Hematopoietic multipotent progenitor cell treated with erythropoietin and hydrocortisone succinate and interleukin-3 and kit ligand, for 4 days (in vitro differentiated cells): Measurements from ENCODE around the gene GPR146.

Source experiments
- DNase-seq: peaks from one replicate; pipeline ENCODE4 v3.0.0-alpha.2; 2015

Gene GPR146

GRCh38 chr7:1011297-1012003, 32.9 kb upstream of the GPR146 start:
- DNase-seq, result no peak

- peak; percentile 73 for DNase-seq
Measured at GRCh38 chr7:1012004-1012715, 32.2 kb upstream of the GPR146 start.

DNA sequence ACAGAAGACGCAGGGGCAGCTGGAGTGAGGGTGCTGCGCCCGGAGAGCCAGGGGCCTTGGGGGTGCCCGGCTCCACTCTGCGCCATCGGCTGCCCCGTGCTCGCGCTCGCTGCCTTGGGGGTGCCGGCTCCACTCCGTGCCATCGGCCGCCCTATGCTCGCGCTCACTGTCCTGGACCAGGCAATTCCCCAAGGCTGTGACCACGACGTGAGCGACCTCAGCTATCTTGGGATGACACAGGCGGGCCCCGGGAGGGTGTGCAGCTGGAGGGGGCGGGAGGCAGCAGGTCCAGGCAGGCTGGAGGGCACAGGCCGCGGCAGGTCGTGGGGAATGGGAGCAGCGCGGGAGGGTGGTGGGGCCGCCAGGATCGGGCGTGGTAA, 31.6 kb upstream of the GPR146 start:
- no peak for DNase-seq

DNA sequence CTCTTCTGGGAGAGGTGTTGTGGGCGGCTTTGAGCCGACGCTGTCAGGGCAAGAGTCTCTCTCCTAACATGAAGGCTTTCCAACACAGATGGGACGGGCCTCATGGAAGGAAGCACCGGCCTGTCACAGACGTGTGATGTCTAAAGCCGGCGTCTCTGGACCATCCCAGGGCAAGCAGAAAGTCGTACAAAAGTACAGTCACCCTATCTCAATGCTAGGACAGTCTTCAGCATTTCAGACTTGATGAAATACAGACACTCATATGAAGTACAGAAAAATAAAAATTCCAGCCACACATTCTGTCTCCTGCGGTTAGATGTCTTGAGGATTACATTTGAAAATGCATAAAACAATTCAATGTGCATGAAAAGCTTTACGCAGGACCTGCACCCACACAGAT, 30.8 kb upstream of the GPR146 start:
- DNase-seq, result no peak

- no peak for DNase-seq
Measured at GRCh38 chr7:1014681-1015080, 29.7 kb upstream of the GPR146 start.

DNA sequence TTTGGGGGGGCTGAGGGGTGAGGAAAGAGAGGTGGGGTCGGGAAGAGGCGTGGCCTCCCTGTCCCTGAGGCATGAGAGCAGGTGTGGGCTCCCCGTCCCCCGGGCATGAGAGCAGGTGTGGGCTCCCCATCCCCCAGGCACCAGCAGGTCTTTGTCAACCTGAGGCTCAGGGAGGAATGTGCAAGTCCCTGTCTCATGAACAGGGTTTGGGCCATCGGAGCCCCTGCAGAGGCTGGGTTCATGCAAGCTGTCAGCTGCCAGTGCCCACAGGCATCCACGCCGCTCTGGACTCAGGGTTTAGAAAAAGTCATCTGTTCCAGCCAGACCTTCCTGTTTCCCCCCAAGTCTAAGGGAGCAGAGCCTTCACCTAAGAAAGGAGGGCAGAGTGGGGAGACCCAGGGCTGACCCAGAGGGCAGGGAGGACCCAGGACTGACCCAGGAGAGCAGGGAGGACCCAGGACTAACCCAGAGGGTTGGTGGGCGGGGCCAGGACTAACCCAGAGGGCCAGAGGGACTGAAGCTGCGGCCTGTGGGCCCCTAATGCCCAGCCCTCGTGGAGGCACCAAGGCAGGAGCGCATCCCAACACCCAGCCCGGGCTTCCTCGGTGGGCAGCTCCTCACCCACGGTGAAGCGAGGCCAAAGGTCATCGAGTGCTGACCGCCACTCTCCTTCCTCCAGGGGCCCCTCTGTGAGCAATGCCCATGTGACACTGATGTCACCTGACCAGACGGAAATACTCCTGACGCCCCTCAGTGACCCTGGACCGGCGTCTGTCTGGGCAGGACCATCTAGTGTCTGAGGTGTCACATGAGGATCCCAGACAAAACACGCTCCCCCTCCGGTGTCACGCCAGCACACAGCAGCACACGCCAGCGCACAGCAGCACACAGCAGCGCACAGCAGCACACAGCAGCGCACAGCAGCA, 28.9 kb upstream of the GPR146 start:
- DNase-seq, result no peak

DNA sequence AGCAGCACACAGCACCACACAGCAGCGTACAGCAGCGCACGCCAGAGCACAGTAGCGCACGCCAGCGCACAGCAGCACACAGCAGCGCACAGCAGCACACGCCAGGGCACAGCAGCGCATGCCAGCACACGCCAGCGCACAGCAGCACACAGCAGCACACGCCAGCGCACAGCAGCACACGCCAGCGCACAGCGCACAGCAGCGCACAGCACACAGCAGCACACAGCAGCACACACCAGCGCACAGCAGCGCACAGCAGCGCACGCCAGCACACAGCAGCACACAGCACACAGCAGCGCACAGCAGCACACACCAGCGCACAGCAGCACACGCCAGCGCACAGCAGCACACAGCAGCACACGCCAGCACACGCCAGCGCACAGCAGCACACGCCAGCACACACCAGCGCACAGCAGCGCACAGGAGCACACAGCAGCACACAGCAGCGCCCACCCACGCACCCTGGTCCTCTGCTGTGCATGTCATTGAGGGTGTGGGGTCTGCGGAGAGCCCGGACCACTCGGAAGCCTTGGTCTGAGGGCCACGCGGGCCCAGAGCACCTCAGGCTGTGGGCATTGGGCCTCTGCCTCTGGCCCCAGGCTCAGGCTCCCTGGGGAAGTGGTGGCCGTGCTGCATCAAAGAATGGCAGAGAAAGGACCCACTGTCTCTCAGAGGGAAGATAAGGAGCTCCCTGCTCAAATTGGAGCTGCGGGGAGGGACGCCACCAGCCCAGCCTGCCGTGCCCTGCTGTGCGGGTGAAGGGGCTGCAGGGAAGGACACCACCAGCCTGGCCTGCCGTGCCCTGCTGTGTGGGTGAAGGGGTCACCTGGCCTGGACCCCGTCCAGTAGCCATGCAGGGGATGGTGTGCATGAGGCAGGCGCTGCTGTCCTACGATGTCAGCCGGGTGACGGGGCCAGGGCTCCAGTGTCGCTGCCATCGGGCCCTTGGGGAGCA, 27.5 kb upstream of the GPR146 start:
- DNase-seq, result no peak

- DNase-seq, result no peak
Measured at GRCh38 chr7:1017586-1018333, 26.6 kb upstream of the GPR146 start.

DNA sequence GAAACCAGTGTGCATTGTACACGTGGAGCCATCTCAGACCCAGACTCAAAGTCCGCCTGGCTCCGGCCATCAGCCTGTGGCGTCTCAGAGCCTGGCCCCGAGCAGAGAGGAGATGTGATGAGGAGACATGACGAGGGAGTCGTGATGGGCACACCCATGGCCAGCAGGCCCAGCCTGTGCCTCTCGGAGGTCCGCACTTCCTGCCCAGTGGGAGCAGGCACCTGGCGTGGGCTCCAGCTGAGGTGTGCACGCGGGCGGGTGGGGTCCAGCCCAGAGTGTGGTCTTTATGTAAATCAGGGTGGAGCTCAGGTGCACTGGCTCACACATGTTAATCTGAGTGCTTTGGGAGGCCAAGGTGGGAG, 26.0 kb upstream of the GPR146 start:
- DNase-seq, result no peak

DNA sequence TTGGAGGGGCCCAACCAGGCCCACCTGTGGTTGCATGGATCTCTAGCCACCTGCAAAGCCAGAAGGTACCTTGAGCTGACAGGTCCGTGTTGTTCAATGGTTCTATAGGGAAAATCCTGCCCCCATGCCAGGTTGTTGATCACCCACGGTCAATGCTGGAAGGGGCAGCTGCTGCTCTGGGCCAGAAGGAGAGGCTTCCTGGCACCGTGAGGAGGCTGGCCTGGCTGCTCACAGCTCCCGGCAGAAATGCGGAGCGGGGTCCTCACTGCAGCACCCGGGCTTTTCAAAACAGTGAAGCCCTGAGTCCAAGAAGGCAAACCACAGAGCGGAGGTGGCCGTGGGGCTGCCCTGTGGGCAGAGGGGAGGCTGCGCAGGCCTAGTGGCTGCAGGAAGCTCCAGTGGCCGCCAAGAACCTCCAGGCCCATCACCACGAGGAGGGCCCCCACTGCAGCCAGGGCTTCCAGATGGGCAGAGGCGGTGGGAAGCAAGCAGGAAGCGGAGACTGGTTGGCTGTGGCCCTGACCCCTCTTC, 25.0 kb upstream of the GPR146 start:
- no peak for DNase-seq

DNA sequence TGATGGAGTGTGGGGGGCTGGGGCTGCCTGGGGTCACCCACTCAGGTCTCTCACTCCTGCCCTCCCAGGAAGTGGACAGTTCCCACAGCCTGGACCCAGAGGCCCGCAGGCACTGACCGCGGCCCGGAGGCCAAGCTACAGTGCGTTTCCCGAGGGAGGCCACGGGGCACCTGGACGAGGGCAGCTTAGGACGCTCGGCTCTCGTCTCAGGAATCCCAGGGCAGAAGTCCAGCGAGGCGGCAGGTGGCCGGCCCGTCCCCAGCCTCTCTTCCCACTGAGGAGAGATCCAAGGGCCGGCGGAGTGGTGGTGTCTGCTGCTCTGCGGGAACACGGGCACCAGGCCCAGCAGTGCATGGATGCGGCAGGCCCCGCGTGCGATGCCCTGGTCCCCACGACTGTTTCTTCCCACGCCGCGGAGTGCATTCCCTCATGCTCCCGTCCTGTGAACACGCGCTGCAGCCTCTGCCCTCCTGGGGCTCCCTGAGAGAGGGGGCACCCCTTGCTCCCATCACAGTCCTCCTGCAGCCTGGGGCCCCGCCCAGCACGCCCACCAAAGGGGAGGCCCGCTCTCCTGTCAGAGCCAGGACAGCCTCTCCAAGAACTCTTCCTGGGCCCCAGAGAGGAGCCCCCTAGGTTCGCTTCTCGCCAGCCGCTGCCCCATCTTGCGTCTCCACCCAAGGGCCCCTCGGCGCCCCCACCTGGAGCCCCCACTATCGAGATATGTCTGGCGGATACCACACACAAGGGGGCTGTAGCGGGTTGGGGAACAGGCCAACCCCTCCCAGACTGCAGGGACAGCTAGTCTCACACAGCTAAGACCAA, 24.3 kb upstream of the GPR146 start:
- DNase-seq, result no peak

DNA sequence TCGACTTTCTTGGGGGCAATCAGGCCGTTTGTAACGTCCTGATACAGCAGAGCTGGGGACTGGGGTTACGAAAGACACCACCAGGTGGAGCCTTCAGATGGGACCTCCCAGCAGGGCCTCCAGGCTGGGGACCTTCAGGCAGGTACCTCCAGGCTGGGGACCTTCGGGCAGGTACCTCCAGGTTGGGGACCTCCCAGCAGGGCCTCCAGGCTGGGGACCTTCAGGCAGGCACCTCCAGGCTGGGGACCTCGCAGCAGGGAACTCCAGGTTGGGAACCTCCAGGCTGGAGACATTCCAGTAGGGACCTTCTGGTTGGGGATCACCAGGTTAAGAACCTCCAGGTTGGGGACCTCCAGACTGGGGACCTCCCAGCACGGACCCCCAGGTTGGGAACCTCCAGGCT, 23.5 kb upstream of the GPR146 start:
- DNase-seq, result peak; percentile 39

DNA sequence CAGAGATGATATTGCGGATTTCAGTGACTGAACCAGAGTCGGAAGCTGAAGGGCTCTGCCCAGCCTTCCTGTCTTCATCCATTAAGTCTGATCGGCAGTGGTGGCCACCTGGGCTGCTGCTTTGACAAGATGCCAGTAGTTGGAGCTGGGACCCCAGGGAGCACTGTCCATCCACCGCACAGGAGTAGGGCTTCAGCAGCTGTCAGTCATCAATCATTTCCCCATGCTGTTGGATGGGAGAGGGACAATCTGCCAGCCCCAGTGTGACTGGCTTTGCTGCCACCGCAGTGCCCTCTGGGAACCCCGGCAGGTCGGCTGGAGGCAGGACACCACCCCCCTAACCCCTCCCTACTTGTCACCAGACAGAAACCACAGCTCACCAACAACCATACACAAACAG, 23.0 kb upstream of the GPR146 start:
- DNase-seq, result no peak

DNA sequence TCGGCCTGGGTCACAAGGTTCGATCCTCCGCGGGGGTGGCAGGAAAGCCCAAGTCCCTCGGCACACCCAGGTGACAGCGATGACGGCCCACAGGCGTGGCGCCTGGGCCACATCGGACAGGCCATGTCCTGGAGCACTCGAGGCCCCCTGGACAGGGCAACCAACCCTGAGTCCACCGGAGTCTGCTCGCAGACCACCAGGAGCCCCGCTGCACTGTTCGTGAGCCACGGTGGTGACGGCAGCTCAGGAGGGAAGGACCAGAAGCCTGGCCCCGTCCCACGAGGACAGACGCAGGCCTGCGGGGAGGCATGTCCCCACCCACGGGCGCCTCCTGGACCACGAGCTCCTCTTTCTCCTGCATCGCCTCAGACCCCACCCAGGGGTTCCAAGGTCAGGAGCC, 22.4 kb upstream of the GPR146 start:
- no peak for DNase-seq

DNA sequence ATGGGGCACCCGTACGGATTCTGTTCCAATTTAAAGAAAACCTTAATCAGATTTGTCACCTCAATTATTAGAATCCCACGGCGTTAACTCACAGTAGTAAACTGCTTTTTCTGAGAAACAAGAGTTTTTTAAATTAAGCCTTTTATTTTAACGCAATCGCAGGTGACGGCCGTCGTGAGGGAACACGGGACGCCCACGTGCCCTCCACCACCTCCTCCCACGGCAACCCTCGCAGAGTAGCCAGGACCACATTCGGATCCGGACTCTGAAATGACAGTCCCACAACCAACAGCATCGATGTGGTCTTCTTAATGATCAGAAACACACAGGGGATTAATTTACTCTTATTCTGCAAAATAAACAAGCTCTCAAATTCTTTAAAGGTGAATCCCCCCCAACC, 22.0 kb upstream of the GPR146 start:
- DNase-seq, result no peak

- no peak for DNase-seq
Measured at GRCh38 chr7:1022801-1023465, 21.4 kb upstream of the GPR146 start.

DNA sequence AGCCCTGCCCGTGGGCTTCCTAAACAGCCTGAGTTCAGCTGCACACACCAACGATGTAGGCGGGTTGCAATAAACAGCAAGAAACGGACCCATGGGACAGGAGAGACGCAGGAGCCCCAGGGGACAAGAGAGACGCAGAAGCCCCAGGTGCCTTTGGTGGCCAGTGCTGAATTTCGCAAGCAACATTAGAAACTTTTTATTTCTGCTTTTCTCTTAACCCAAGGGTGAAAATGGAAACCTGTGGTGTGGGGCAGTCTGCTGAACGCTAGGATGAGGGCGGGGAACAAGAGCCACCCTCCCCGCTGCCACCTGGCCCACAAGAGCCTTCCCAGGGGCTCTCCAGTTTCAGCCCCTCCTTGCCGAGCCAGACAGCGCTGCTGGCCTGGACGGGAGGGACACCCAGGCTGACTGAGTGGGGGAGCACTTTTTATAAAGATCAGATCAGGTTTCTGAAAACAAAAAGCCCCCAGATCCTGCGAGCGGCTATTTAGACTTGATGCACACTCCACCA, 20.0 kb upstream of the GPR146 start:
- peak; percentile 60 for DNase-seq

DNA sequence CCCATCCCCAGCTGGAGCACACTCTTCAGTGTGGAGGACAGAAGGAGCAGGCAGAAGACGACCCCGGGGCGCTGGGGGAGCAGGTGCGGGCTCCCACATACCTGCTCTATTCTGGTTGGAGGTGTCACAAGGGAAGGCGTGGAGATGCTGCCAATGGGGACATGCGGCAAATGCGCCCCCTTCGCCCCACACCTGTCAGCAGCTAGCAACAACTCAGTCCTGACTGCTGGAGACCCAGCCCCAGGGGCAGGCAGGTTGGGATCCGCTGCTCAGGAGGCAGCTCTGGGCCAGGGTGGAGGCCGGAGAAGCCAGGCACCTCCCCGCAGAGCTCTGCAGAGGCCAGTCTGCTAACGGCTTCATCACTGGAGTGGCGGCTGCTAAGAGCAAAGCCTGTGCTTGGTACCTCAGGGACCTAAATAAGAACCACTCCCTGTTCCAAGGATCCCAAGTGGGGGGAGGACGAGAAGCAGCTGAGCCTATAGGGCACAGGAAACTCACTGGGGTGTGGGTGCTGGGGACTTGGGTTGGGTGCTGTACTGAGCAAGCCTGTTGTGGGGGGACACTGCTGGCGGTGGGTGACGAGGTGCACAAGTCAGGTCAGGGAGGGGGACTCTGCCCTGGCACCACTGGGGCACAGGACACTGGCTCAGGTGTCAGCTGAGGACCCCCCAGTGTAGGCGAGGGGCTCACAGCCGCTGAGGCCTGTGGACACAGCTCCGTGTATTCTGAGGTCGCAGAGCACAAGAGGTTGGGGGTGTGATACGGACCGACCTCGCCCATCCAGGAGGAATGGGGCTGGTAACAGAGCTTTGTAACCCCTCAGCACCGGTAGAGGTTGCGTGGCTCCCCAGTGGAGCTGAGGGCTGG, 19.2 kb upstream of the GPR146 start:
- DNase-seq, result no peak
